GM19372 (cell line): Measurements from ENCODE around the gene ZMAT5.

Experiments used
- ATAC-seq: cut with Tn5 transposase; IDR thresholded peaks from one replicate; pipeline ENCODE4 v1.9.1; 2021; ENCODE audit warnings: mild to moderate bottlenecking, low read depth, moderate library complexity; ENCODE audit not compliant: unreplicated experiment

The ZMAT5 gene

DNA sequence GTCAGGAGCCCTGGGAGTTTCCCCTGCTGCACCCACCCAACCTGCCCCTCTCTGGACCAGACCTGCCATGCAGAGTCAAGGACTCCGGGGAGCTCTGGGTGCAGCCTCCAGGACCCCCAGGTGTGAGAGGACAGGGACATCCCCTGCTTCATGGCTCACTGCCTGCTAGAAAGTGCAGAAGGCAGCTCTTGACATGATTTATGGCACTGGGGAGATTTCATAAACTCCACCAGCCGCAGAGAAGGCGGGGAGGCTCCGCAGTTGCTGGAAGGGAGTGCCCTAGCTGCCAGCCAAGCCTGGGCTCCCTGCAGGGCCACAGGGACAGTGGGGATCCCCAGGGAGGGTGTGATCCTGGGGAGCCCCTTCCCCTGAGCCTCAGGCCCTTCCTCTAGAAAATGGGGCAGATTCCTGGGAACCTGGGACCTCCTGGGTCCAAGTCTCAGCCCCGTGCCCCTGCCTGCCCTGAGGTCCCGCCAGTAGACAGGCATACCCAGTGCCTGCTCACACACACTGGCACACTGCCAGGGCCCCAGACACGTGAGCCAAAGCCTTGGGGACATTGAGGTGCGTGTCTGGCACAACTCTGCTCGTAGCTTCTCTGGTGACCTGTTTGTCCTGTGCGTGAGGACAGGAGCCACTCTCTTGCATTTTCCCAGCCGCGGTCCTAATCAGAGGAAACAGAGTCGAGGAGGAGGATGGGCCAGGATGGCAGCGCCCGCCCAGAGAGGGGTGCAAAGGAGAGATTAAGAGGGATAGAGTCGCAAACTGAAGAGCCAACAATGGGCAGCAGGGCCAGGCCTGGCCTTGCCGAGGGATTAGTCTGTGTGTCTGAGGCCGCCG is 33.2 kb downstream of the ZMAT5 start:
- ATAC-seq = no peak

DNA sequence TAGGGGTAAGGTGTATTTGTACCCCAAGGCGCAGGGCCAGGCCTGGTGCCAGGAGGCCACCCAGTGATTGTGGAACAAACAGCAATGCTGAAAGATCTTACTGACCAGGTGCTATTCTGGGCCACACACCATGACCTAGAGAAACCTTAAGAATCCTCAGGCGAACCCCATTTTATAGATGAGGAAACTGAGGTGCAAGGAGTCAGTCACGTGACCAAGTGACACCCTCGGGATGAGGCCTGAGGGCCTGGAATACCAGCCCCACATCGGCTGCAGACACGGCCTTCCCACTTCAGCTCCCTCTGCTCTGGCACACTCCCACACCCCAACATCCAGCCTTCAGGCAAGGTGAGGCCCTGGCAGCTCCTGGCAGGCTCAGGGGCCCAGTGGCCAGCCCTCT is 33.9 kb downstream of the ZMAT5 start:
- no peak for ATAC-seq

DNA sequence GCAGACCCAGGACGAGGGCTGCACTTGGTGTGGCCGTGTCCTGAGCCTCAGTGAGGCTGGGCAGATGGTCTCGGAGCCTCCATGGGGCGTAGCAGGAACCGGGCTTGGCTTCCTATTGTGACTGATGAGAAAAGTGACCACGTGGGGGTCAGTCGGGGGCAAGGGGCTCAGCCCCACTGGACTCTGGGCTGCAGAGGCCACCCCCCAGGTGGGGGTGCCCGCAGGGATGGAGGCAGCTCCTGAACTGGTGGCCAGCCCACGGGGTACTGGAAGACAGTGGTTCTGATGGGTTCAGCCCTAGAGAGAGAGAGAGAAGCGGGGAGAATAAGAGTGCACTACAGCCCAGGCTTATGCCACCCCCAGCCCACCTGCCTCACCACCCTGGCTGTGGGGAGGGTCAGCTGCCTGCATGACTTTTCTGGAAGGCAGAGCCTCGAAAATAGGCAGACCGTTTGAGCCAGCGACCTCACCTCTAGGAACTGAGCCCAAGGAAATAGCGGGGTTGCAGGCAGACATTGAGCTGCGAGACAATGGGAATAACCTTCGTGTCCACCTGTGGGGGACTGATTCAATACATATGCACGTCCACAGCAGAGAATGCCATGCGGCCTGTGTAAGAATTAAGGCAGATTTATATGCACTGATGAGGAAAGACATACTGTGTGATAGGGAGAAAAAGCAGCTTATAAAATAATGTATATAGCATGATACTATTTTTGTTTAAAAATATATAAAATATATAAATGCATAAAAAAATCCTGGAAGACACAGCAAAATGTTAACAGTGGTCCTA is 35.6 kb downstream of the ZMAT5 start:
- no peak for ATAC-seq

- no peak for ATAC-seq
Observed at GRCh38 chr22:29729161-29729560, 37.6 kb downstream of the ZMAT5 start.

GRCh38 chr22:29727131-29727523 is 39.7 kb downstream of the ZMAT5 start:
- ATAC-seq = no peak

DNA sequence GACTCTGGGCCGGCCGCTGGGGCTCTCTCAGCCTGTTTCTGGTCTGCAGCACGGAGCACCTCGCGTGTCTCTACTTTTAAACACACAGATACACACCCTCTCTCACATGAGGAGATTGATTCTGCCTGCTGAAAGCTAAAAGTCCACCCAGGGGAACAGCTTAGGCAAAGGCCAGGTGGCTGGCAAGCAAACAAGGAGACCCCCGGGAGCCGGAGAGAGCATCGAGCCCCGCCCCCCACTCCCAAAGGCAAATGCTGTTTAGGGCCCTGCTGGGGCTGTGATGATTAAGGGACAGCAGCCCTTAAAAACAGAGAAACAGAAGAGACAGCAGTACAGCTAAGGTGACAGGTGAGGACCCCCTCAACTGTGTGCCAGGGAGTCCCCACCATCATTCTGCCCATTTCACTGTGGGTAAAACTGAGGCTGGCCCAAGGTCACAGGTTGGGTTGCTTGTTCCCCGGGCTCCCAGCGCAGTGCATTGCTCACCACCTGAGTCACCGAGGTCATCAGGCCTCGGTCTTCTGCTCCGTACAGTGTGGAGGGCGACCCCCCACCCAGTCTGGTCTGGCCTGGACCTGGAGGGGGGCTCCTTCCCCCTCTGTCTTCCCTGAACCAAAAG is 40.2 kb downstream of the ZMAT5 start:
- ATAC-seq = no peak

DNA sequence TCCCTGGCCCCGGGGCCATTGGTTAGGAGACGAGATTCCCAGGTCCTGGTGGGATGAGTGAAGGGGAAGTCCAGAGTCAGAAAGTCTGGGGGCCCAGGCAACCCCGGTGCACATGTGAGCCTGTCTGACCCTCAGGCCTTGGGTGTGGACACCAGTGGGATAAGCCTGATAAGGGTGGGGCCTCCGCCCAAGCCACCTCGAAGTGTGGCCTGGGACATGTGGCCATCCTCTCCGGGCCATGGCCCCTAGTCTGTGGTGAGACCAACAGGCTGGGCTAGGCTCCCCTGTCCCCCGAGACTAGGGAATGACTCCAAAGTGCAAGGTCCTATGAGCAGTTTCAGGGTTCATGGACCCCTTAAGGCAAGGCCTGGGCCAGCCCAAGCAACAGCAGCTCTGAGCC is 40.7 kb downstream of the ZMAT5 start:
- no peak for ATAC-seq

GRCh38 chr22:29724843-29725242 is 42.0 kb downstream of the ZMAT5 start:
- ATAC-seq = no peak

DNA sequence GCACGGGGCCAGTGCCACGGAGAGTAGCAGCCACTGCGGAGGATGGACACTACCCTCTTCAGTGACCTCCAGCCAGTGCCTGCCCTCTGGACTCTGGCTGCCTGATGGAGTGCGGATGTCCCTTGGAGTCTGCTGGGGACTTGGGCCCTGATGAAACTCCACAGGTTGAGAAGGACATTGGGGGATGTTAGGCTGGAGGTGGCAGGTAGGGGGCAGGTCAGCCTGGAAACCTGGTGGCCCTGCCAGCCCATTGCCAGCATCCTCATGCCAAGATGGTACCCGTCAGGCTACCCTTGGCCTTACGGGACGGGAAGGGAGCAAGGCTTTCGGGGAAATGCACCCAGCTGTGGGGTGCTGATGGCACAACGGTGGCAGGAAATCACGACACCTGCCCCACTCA is 43.0 kb downstream of the ZMAT5 start:
- ATAC-seq = no peak

GRCh38 chr22:29722587-29722986 is 44.2 kb downstream of the ZMAT5 start:
- ATAC-seq = no peak

DNA sequence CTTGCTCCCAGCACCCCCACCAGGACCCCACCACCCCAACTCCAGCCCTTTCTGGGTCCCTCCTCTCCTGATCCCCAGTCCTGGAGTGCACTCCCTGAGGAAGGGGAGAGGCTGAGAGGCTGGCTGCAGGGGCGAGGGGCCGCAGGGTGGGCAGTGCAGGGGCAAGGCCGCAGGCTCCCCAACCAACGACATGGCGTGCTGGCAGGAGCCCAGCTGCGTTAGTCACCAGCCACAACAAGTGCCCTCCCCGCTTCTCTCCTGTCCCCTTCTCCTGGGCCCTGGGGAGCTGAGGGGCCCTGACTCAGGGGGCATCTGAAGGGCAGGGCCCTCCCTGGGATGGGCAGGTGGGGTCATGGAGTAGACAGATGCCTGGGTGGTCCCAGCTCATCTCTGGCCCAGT is 44.7 kb downstream of the ZMAT5 start:
- ATAC-seq = no peak

- no peak for ATAC-seq
Observed at GRCh38 chr22:29720811-29721323, 45.9 kb downstream of the ZMAT5 start.

DNA sequence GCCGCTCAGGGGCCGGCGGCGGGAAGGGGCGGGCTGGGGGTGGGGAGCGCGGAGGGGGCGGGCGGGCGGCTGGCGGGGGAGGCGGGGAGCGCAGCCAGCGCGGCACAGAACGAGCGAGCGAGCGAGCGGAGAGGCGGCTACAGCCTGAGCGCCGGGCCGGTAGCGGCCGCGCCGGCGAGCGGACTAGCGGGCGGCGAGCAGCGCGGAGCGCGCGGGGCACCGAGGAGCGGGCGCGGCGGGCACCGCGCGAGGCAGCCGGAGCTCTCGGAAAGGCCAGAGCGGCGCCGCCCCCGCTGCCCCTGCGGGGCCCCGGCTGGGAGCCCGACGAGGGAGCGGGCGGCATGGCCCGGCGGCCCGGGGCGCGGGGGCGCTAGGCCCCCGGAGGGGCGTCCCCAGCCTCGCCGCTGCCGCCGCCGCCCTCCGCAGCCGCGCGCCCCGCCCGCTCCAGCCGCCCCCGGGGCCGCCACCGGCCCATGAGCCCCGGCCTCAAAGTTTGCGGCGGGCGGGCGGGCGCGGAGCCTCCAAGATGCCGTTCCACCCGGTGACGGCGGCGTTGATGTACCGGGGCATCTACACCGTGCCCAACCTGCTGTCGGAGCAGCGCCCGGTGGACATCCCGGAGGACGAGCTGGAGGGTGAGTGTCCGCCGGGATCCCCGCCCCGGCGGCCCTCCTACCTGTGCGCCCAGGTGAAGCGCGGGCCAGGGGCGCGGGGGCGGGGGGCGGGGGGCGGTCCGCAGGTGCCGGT is 46.7 kb downstream of the ZMAT5 start, which contains the start of gene CABP7:
Gene CABP7, plus strand, starts transcription at position 105 of the 747 bp plus-strand sequence. Its CDS starts 422 bp downstream, at position 527.
- ATAC-seq = no peak

DNA sequence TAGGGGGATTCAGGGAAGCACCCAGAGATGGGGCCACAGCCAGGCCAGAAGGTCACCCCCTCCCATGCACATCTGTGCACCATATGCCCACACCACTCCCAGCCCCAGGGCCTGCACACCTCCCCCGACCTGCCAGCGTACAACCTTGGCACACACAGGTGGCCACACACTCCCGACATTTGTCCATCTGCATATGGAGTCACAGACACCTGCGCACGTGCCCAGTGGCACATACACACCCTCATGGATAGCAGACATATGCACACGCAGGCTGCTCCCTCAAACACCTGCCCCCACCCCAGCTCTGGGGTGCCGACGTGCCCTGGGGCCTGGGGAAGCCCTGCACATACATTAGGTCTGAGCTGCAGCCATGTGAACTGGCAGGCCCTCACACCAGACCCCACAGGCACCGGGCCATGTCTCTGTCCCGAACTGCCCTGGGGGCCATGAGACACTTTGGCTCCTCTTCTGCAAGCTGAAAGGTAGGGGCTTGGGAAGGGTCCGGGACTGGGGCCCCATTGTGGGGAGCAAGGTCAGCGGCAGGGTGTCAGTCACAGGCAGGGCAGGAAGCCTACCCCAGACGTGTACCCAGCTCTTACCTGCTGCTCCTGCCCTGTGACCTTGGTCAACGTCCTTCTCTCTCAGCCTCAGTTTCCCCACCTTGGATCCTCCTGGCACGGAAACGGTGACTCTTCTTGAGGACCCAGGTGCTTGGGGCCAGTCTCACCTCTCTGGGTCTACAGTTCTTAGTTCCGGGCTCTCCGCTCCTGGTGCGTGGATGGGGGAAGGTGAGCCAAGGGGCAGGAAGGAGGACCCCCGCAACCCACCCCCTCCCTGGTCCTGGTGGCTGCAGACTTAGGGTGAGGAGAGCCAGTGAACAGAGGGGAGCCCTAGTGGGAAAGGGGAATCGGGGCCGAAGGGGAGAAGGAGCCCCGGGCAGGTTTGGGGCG is 47.6 kb downstream of the ZMAT5 start:
- ATAC-seq = no peak

GRCh38 chr22:29717789-29718188 is 49.0 kb downstream of the ZMAT5 start:
- ATAC-seq = no peak

- ATAC-seq = no peak
Observed at GRCh38 chr22:29716814-29717545, 49.8 kb downstream of the ZMAT5 start.

GRCh38 chr22:29715705-29716104 is 51.1 kb downstream of the ZMAT5 start:
- ATAC-seq = no peak

- ATAC-seq = no peak
Observed at GRCh38 chr22:29715240-29715639, 51.6 kb downstream of the ZMAT5 start.
